Kidney tubule cell (primary cell): ENCODE measurements around the gene TSKS.
"Not testable (repeated sequence)": the region's sequence is repeated elsewhere in the genome, so short reads cannot be mapped to it uniquely, and the experiment has no call there.

Experiments used
- DNase-seq: peaks from one replicate; pipeline ENCODE4 v3.0.0-alpha.2; 2018; ENCODE audit warnings: low spot score

Gene TSKS

GRCh38 chr19:49766007-49766929 lies 3.2 kb upstream of the TSKS start:
- DNase-seq: peak; percentile 100

GRCh38 chr19:49764341-49764740 lies 1.2 kb upstream of the TSKS start:
- no peak for DNase-seq

- no peak for DNase-seq
Observed at GRCh38 chr19:49761625-49762311, 1.3 kb downstream of the TSKS start.

GRCh38 chr19:49761249-49761624 lies 1.9 kb downstream of the TSKS start:
- no peak for DNase-seq

DNA sequence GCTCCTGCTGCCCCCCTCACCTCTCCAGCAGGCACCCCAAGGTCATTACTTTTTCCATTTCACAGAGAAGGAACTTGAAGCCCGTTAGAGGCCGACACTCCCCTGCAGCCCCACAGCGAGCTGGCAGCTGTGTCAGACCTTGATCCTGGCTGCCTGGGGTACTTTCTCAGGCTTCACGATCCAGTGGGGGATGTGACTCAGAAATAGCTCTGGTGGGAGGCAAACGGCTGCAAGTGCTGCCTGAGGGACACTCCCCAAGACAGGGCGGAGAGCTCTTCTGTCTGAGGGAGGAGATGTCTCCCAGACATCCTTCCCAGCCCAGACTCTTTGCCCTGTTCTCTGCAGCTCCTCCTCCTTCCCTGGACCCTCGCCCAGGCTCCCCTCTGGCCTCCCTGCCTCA lies 4.8 kb downstream of the TSKS start:
- peak; percentile 47 for DNase-seq

- DNase-seq: no peak
Observed at GRCh38 chr19:49755956-49756355, 7.2 kb downstream of the TSKS start.

GRCh38 chr19:49752701-49753100 lies 10.4 kb downstream of the TSKS start:
- no peak for DNase-seq

GRCh38 chr19:49749771-49750170 lies 13.3 kb downstream of the TSKS start:
- DNase-seq: no peak

GRCh38 chr19:49749055-49749716 lies 13.9 kb downstream of the TSKS start:
- DNase-seq: no peak

DNA sequence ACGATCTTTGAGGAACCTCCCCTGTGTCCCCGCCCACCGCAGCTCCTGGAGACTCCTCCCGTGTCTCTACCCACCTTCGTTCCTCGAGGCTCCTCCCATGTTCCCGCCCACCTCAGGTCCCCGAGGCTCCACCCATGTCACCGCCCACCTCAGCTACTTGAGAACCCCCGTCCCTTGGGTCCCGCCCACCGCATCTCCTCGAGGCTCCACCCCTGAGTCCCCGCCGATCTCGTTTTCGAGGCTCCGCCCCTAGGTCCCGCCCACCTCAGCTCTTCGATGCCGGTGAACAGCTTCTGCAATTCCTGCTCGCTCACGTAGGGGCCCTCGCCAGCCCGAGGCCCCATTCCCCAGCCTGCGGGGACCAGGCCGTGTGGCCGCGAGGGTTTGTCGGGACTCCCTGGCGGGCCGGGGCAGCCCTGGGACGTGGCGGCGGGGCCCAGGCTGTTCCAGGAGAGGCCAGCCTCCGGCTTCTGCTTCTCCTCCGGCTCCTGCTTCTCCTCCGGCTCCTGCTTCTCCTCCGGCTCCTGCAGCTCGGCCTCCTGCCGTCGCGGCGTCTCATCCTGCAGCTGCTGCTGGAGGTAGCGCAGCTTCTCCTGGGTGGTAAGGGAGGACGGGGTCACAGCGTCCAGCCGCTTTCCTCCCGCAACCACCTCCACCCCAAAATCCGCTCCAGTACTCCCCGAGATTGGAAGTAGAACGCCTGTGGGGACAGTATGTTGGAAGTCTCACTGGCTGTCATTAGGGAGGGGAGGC lies 16.7 kb downstream of the TSKS start:
- DNase-seq: peak; percentile 14

DNA sequence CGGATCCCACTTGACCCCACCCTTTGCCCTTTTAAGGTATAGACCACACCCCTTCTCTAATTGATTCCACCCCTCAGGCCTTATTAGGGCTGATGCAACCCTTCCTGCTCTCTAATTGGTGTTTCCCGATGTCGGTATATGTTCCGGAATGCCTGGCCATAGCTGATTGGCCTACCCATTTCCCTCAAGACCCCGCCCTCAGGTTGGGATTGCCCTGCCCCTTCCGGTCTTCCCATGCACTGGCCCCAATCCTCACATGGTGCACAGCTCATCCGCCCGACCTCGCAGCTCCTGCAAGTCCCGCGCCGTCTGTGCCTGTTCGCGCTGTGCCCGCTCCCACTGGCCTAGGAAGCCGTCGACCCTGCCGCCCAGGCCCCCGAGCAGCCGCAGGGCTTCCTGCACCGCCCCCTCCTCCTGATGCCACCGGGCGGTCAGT lies 18.1 kb downstream of the TSKS start:
- no peak for DNase-seq

GRCh38 chr19:49741210-49741844 lies 21.8 kb downstream of the TSKS start:
- DNase-seq: no peak

DNA sequence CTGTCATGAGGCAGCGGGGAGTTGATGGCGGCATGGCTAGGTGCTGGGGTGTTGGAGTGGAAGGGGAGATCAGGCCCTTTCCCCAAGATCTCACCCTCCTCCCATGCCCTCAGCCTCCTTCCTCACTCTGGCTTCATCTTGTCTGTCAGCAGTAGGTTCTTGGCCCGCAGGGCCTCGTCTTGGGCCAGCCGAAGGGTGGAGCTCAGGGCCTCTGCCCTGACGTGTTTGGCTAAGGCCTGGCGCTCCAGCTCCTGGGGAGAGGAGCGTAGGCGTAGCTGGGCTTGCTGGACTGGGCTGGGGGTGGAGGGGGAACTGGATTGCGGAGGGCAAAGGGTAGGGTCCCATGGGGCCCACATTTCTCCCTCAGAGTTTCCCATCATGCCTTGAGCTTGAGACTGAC lies 23.2 kb downstream of the TSKS start:
- DNase-seq: no peak

GRCh38 chr19:49739098-49739497 lies 24.0 kb downstream of the TSKS start:
- no peak for DNase-seq

GRCh38 chr19:49738268-49738667 lies 24.8 kb downstream of the TSKS start:
- no peak for DNase-seq

DNA sequence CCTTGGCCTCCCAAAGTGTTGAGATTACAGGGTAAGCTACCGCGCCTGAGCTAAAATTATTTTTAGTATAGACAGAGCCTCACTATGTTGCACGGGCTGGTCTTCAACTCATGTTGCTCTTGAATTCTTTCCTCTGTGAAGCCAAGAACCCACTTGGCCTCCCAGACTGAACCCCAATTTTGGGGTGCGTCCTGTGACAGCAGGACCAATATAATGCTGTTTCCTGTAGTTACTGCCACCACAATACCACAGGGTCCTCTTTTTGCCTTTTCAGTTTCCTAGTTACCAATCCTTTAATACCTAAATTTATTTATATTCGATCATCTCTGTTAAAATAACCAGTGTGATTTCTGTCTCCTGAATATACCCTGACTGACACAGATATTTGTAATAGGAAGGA lies 32.9 kb downstream of the TSKS start:
- DNase-seq: no peak

- DNase-seq: no peak
Observed at GRCh38 chr19:49727217-49728030, 35.7 kb downstream of the TSKS start.

DNA sequence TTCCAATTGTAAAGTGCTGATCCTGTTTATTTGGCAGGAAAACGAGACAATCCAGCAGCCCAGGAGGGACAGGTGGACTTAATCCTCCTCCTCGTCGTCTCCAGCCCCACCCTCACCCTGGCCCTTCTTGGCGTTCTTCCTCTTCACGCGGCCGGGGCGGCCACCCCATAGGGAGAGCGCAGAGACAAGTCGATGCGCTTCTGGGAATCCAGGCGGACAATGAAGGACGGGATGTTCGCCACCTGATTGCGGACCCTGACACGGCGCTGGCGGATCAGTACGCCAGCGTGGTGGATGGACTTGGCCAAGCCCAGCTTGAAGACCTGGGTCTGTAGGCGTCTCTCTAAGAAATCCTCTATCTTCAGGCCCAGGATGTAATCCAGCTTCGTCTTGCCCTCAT lies 43.7 kb downstream of the TSKS start:
- DNase-seq: not testable (repeated sequence)

DNA sequence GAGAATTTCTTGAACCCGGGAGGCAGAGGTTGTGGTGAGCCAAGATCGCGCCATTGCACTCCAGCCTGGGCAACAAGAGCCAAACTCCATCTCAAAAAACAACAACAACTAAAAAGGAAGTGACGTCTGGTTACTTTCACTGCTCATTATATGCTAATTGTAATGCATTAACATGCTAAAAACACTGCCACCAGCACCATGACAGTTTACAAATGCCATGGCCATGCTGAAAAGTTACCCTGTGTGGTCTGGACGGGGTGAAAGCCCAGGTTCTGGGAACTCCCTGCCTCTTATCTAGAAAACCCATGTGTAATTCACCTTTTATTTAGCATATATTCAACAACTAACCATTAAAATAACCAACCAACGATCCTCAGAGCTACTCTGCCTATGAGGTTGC lies 44.1 kb downstream of the TSKS start:
- DNase-seq: no peak

GRCh38 chr19:49718511-49718910 lies 44.6 kb downstream of the TSKS start:
- DNase-seq: no peak

DNA sequence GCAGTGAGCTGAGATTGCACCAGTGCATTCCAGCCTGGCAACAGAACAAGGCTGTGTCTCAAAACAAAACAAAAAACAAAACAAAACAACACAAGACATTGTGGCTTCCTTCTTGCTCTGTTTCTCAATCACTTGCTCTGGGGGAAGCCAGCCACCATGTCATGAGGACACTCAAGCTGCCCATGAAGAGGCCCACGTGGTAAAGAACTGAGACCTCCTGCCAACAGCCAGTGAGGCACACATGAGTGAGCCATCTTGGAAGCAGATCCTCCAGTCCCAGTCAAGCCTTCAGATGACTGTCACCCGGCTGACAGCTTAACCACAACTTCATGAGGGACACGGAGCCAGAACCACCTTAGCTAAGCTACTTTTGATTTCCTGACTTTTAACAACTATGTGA lies 47.0 kb downstream of the TSKS start:
- DNase-seq: no peak
